OCI-M1 (cell line): Measurements from ENCODE around the gene BCL10.
A peak's percentile ranks its signal among the peaks of the same experiment; 100 is the strongest.

Source experiments
- DNase-seq: peaks from one replicate; lab custom pipeline; 2025; lab: John Stamatoyannopoulos, UW

The BCL10 gene

GRCh38 chr1:85276215-85276977, at the start of gene BCL10:
TSS of gene BCL10 (minus strand) at chr1:85276632. CDS start at chr1:85276352, 280 bp downstream.
- peak; percentile 98 for DNase-seq

GRCh38 chr1:85325920-85326319, 49.5 kb upstream of the BCL10 start:
- no peak for DNase-seq

- DNase-seq = no peak
Measured at GRCh38 chr1:85323770-85324169, 47.3 kb upstream of the BCL10 start.

GRCh38 chr1:85322655-85323054, 46.2 kb upstream of the BCL10 start:
- DNase-seq = no peak

GRCh38 chr1:85321237-85321964, 45.0 kb upstream of the BCL10 start:
- peak; percentile 61 for DNase-seq

DNA sequence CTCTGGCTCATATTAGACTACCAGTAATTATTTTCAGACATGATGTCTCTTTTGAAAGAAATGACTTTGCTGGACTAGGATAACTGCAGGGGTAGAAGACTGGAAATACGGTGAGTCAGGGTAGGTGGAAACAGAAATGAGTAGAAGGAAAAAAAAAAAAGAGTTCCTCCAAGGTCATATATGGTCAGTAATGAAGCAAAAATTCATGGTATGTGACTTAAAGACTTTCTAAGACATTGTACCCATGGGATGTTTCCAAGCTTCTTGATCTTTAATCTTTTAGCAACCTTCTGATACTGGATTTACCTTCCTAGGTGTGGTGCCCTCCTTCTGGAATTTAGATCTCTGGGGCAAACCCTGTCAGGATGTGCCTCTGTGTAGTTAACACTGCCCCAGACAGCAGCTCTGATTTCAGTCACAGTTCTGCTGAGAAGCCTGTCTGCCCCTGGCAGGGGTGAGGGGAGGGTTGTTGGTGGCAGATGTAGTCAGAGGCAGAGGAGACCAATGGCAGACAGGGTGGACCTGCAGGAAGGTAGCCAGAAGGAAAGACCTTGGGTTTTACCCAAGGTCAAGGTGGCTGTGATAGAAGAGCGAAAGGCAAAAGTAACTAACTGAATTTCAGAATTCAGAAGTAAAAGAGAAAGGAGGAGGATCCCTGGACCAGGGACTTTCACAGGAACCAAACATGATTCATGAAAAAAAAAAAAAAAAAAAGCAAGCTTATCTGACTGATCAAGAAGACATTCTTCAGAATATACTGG, 44.1 kb upstream of the BCL10 start:
- no peak for DNase-seq

- no peak for DNase-seq
Measured at GRCh38 chr1:85319931-85320330, 43.5 kb upstream of the BCL10 start.

DNA sequence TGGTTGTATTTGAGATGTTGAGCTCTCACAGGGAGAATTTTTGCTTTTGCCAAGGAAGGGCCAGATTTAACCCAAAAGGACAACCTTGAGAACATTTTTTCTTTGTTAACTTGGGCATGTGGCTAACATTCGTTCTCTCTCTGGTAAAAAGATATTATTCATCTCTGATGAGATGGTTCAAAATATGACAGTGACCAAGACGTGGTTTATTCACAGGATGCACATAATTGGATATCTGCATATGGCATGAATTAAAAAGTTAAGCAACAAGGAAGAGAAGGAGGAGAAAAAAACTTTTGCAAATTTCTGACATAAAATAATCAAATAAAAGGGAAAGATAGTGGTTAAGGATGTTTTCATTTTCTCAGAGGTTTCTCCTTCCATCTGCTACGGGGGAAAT, 43.1 kb upstream of the BCL10 start:
- no peak for DNase-seq

- DNase-seq = no peak
Measured at GRCh38 chr1:85318217-85318616, 41.8 kb upstream of the BCL10 start.

DNA sequence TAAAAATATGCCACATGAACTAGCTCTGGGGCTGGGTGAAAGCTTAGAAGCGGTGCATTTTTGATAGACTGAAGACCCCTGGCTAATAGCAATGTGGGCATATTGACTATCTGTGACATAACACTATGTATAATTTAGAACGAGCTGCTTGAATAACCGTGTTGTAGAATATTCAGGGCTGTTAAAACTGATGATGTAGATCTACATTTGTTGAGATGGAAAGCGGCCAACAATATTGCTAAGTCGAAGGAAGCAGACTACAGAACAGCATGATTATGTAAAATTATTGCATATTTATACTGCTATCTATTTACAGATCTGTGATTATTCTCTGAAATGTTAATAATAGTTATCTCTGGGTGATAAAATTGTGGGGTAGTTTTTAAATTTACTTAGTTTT, 41.1 kb upstream of the BCL10 start:
- DNase-seq = no peak

DNA sequence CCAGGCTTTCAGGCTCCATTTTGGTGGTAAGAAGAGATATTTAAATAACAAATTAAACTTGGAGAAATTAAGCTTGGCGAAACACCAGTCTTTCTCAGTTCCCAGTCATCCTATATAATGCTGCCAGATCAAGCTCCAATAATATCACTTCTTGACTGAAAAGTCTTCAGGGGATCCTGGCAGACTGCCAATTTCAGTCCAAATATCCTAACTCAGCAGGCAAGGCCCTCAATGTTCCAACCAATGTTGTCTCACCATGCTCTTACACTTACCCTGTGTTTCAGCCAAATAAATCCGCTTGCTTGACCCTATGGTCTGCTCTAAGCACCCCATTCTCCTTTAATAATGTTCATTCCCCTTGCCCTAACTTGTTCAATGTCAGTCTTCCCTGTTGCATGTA, 39.9 kb upstream of the BCL10 start:
- no peak for DNase-seq

GRCh38 chr1:85315789-85316188, 39.4 kb upstream of the BCL10 start:
- no peak for DNase-seq

DNA sequence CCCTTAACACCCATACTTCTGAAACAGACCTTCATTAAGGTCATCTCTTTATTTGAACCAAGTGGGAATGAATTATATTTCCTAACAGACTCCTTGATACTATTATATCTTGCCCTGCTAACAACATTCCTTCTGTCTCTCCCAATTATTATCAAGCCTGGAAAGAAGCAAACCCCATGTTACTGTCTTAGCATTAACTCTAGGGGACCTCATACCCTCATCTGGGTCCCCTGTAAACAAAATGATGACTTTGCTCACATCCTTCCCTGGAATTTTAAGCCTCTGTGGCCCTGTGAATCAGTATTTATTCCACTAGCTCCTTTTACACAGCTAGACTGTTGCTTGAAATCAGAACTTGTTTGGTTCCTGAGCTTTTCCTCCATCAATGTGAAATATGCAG, 38.3 kb upstream of the BCL10 start:
- no peak for DNase-seq

DNA sequence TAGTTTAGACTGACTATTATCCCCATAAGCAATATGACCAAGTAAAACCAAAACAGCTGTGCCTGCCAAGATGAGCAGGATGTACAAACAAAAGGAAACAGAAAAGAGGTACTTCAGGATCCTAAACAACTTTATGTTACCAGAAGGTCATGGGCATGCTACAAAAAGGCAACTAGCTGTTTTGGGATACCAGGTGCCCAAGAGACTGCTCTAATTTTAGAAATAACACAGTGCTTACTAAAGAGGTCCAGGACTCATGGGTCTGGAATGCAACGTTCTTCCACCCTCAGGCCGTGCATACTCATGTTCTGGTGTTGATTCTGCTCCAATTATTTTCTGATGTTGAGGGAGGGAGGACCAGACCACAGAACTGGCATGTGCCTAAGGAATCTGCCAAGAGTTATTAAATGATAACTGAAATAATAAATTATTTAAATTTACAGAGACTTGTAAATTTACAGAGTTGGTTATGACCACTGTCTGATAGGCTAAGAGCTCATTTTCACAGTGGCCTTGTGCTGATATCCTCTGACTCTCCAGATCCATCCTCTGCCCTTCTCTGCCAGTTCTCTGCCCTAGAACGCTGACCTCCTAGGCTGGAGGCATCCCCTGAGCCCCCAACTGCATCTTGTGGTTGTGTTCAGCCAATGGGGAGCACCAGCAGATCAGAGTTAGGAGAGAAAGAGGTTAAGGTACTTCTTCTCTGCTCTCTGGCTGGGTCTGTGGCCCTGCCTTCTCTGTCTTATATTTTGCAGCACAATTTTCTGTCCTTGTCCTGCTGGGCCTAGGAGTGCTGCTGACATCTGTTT, 37.7 kb upstream of the BCL10 start:
- no peak for DNase-seq

DNA sequence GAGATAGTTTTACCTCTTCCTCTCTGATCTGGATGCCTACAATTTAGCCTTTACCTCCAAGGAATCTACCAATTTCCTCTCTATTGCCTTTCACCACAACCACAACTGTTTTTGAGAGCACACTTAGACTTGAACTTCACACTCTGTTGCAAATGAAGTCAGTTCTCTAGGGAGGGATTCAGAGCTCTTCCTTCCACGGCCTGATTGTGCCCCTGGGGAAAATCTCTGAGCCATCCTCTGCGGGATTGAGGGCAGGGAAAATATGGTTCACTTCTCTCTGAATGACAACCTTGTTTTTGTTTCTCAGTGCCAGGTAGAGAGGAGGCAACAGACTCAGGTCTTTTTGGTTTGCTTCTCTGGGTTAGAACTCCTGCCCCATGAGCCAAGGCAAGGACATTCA, 35.4 kb upstream of the BCL10 start:
- DNase-seq = no peak

GRCh38 chr1:85308833-85309350, 32.5 kb upstream of the BCL10 start:
- no peak for DNase-seq

DNA sequence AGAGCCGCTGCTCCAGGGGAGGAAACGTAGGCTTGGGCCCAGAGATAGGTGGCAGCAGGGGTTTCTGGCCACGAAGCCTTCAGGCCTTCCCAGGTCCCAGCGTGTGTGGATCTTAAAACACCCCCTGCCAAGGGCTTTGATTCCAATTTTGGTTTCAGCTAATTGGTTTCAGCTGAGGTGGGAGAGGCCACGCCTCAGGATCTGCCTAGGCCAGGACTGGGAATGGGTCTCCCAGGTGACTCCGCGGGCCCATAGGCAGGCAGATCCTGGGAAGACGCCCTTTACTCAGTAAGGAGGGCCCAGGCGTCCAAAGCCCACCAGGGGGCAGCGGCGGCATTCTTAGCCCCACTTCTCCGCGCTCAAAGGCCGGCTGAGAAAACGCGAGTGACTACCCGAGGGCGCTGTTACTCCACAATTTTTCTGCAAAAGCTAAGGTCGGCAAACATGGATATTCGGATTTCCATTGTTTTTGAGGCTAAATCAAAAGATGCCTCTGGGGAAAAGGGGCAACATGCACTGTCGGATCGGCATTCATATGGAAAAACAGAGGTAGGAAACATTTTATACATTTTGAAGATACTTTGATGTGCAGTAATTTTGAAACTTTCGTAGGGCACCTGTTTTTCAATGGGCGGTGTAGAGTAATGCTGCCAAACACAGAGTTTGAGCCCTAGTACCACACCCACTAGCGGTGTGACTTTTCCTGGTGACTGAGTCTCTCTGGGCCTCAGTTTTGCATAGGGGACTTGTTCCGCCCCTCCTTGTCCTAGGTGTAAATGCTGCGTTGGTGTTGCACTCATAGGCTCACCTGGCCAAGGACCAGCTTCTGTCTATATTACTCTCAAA, 31.8 kb upstream of the BCL10 start:
- DNase-seq = peak; percentile 86

- DNase-seq = no peak
Measured at GRCh38 chr1:85306236-85306635, 29.8 kb upstream of the BCL10 start.

- DNase-seq = peak; percentile 20
Measured at GRCh38 chr1:85303440-85304162, 27.2 kb upstream of the BCL10 start.

GRCh38 chr1:85300140-85300539, 23.7 kb upstream of the BCL10 start:
- peak; percentile 4 for DNase-seq
